HG03196 (cell line): ENCODE data around the gene TBXAS1.

Experiments
- ATAC-seq: cut with Tn5 transposase; IDR thresholded peaks from one replicate; pipeline ENCODE4 v1.9.1; 2021; ENCODE audit not compliant: unreplicated experiment

Gene TBXAS1

GRCh38 chr7:139942636-139943035, 113.6 kb downstream of the TBXAS1 start:
- no peak for ATAC-seq

DNA sequence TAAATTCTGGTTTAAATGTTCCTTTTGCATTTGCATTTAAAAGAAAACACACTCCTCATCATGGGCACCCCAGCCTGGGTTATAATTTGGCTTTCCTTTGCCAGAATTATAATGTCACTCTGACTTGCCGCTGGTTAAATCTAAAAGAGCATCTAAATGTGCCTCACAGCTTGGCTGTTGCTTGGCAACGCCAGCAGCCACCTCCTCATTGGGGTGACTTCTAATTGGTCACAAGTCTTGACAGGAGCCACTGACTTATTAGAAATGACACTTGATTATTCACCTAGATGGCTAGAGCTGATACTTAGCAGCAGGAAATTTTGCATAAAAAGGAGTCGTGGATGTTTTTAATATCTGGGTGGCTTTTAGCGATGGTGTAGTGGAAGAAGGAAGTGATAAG, 114.3 kb downstream of the TBXAS1 start:
- ATAC-seq = no peak

DNA sequence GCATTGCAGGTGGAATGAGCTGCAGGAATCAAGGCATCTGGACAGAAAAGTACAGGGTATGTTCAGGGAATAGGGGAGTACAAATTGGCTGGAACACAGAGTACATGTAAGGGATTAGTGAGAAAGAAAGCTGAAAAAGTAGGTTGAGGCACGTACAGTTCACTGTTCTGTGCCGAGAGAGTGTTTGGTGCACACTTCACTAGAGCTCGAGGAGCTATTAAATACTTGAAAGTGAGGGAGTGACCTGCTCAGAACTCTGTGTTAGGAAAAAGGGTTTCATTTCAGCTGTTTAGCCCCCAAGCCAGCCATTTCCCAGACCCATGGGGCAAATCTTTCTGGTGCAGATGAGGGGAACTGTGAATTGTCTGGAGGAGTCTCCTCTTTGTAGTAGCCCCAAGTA, 115.2 kb downstream of the TBXAS1 start:
- no peak for ATAC-seq

DNA sequence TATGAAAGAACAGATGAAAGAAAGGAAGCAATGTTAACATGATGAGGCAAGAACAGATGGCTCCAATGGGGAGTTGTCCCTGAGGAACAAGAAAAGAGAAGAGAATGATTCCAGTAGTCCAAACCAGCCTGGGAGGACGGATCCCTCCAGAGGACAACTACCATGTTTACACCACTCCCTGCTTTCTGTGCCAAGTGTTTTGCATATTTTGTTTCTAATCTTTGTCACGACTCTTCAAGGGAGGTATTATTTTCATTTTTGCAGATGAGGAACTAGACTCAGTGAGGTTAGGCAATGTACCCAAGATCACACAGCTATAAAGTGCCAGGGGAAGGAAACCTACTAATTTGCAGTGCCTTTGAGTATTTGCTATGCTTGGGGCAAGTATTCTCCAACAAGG, 117.5 kb downstream of the TBXAS1 start:
- no peak for ATAC-seq

DNA sequence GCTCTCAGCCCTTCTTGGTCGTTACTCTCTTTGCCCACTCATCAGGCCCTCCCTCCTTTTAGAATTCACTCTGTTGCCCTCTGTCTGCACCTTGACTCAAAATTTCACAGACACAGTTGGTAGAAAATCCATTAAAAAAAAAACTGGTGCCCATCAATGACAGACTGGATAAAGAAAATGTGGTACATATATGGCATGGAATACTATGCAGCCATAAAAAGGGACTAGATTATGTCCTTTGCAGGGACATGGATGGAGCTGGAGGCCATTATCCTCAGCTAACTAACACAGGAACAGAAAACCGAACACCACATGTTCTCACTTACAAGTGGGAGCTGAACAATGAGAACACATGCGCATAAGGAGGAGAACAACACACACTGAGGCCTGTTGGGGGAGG, 118.0 kb downstream of the TBXAS1 start:
- no peak for ATAC-seq

DNA sequence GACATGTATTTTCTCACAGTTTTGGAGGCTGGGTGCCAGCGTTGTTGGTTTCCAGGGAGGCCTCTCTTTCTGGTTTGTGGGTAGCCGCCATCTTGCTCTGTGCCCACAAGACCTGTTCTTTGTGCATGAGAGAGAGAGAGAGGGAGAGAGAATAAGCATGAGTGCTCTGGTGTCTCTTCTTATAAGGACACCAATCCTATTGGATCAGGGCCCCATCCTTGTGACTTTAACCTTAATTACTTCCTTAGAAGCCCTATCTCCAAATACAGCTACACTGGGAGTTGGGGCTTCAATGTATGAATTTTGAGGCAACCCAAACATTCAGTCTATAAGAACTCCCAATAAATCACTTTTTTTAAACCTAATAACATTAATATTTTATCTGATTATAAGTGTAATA, 119.1 kb downstream of the TBXAS1 start:
- no peak for ATAC-seq

DNA sequence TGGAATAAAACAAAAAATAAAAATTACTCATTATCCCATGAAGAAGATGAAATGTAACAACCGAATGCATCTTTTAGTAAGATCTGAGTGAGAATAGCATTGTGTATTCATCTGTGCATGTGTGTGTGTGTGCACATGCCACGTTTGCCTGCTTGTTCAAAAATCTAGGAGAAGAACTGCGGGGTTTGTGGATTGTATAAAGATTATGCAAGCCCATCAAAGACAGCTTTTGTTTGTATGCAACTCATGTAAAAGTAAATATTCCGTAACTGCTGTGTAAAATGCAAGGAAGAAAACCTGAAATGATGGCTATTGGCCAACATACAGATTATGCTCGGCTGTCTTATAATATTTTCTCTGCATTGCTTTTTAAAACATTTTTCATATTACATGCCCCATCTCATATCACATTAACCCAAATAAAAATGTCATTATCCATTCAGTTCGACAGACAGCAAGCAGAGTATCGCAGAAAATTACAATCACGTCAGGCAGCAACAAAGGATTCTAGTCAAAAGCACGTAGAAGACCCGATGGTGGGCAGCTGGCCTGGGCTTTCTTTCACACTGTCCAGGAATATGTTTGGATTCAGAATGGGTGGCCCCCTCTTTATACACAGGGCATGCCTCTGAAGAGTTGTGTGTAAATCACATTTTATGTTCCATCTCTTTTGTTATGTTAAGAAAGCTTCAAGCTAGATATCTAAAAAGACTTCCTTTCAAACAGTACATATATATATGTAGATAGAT, 119.7 kb downstream of the TBXAS1 start:
- ATAC-seq = no peak

DNA sequence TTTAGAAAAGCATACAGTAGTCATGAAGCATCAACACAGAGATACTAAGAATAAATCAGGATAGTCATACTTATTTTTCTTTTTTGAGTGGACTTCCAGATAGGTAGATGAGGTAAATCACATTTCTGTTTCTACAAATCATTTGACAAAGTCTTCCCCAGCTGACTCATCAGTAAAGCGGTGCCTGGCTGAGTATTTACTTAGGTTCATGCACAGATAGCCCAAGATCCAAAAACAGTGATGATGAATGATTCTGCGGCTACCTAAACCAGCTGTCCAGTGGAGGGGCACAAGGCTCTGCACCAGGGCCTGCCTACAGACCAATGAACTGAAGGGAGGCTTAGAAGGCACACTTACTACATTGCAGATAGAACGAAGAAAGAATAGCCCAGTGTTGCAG, 120.6 kb downstream of the TBXAS1 start:
- ATAC-seq = no peak

DNA sequence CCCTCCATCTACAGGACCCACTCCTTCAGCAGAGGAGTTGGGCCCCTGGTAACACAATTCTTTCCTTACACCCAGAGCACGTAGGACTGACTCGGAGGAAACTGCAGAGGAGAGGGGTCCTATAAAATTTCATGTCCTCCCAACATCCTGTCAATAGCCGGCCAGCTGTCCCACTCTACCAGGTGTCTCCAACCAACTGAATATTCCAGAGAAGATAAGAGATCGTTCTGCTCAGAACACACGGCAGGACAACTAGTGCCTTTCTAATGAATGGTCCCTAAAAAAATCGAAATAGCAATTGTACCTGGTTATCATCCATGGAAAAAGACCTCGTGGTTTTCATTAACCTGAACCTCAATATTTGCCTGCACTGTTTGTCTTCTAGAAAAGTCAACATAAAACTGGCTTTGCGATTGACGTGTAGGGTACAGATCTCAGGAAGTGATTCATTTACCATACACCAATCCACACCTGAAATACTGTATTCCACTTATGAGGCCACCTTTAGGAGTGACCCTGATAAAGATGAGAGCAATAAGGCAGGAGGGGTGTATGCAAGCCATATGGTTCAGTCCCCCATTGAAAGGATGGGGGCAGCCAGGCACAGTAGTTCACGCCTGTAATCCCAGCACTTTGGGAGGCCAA, 121.9 kb downstream of the TBXAS1 start:
- no peak for ATAC-seq

GRCh38 chr7:139953229-139953628, 124.2 kb downstream of the TBXAS1 start:
- ATAC-seq = no peak

DNA sequence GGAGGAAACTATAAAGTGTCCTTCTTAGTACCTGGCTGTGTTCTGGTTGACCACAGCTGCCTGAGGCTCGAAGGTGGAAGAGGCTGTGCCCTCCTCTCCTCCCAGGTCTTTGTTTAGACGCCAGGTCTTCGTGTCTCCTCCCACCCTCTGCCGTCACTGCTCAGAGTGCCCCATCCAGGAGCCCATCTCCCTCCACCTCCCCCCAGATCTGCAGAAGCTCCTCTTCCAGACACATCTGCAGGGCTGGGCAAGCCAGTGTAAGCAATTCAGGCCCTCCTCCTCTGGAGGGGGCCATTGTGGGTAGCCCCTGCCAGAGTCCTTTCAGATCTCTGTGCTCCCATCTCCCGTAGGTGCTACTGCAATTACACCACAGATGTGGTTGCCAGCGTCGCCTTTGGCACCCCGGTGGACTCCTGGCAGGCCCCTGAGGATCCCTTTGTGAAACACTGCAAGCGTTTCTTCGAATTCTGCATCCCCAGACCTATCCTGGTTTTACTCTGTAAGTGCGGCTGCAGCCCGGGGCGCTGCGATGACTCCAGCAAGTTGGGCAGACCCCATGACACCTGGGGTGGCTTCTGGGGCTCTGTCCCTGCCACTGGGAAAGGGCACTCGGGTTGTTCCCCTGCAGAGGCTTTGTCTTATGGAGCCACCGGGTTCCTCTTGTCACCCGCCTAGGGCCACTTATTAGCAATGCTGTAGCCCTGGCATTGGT, 126.2 kb downstream of the TBXAS1 start:
- no peak for ATAC-seq

GRCh38 chr7:139958599-139959284, 129.7 kb downstream of the TBXAS1 start:
- no peak for ATAC-seq

DNA sequence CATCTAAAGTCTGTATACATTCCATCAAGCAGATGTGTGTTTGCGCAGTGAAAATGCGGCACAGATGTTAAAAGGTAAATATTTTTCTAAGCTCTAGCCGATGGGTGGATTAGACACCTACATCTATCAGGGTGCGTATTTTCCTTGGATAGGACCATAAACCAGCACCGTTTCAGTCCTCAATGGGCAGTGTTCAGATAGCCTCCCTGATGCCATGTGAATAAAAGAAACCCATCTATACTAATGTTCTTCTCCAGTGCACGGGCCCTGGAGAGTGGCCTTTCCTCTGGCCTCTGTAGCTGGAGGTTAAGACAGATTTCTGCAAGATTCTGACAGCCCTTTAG, 130.2 kb downstream of the TBXAS1 start:
- ATAC-seq = no peak

DNA sequence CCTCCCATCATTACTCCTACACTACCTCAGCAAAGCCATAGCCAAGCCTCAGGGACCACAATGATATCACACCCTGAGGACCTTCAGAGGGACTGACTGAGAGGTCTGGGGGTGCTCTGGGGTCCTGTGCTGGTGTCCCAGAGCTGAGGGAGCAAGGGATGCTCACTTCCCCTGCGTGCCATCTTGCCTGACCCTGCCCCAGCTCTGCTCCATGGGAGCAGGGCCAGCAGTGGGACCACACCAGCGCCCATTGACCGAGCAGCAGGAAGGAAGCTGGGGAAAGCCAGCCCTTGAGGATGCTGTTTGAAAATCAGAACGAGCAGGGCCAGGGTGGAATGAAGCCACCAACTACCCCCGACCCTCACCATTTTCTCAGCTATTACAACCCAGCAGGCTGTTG, 130.7 kb downstream of the TBXAS1 start:
- no peak for ATAC-seq

DNA sequence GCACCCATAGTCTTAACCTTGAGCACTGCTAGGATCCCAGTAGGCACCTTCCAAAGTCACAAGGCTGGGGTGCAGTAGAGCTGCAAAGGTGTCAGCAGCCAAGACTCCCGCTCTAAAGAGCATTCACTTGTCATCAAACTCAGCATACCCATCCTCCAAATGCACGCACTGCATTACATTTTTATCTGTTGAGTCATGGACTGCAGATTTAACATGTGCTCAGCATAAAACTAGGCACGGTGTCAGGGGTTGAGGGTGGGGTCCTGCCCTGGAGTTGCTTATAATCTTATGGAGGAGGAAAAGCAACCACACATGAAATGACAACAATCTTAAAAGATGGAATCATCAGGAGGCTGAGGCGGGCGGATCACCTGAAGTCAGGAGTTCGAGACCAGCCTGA, 131.1 kb downstream of the TBXAS1 start:
- no peak for ATAC-seq

DNA sequence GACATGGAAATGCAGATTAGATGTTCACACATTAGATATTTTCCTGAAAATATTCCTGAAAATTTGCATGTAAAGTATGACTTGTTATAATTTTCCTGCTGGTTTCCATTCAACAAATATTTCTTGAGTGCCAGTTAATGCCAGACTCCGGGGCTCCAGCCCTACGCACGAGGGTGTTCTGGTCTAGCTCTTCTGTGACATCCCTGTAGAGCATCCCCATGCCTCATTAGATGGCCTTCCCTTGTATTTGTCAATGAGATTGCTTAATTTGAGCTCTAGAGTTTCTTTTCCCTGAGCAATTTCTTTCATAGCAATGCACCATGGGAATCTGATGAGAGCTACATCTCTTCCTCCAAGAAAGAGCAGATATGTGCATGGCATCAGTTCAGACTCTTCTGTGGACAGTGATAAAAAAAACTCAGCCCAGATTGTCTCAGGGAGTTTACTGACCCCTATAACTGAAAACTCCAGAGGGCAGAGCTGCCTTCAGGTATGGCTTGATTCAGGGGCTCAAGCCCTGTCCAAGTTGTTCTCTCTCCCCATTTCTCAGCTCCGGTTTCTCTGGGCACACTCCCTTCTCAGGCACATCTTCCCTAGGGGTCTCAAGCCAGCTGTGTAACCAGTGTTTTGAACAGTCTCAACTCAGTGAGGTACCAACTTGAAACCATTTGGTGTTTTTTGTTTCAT, 137.0 kb downstream of the TBXAS1 start:
- no peak for ATAC-seq

DNA sequence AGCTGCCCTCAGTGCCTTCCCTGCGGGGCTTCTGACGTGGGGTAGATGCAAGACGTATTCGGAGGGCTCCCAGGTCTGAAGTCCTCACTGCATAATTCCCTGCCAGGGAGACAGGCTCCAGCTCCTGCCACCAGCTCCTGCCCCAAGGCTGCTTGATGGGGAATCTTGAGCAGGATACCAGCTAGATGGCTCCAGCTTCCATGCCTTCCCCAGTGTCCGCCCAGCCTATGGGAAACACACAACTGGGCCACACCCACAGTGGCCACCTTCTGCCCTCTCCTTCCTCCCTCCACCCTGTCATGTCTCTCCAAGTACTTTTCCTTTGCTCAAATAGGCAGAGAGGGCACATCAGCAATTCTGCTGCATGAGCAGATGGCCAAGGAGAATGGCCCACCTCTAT, 137.9 kb downstream of the TBXAS1 start:
- ATAC-seq = no peak

GRCh38 chr7:139968931-139969330, 139.9 kb downstream of the TBXAS1 start:
- no peak for ATAC-seq

DNA sequence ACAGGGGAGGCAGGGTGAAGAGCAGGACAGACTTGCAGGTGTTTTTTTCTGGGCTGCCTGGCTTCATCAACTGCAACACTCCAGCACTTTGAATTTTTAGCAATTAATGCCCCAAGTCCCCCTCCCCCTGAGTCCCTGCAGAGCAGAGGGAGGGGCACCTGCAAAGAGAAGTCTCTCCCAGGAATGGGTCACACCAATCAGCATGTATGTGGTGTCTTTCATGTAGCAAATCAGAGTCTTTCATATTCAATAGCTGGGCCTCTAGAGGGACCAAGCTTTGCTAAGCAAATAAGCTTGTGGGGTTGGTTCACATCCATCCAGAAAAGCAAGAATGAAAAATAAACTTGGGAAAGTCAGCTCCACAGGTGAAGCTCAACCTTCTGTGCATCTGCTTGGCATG, 143.0 kb downstream of the TBXAS1 start:
- ATAC-seq = no peak

GRCh38 chr7:139973101-139974050, 144.3 kb downstream of the TBXAS1 start:
- no peak for ATAC-seq
